Testis (tissue), 3 donors: ENCODE measurements around the gene CRIP2. TPM values are rescaled to one million over a fixed set of nuclear protein-coding genes. Genes with fewer than 3 reads are reported as not detected.

Source experiments
- DNase-seq: peaks from one replicate; pipeline ENCODE4 v3.0.0-alpha.2; 2019
- H3K27ac ChIP-seq, 2 donors: fragments of 200-600 bp; sonication (generic); one replicate each; pipeline ENCODE4 v1.5.1; 2019
- H3K27me3 ChIP-seq: fragments of 200-600 bp; sonication (generic); one replicate; pipeline ENCODE4 v1.5.1; 2019
- H3K36me3 ChIP-seq: fragments of 200-600 bp; sonication (generic); one replicate; pipeline ENCODE4 v1.5.1; 2017; ENCODE audit warnings: low read depth; ENCODE audit errors: missing control alignments
- H3K4me1 ChIP-seq: fragments of 200-600 bp; sonication (generic); one replicate; pipeline ENCODE4 v1.5.1; 2019
- H3K4me3 ChIP-seq, 2 donors: fragments of 200-600 bp; sonication (generic); one replicate each; pipeline ENCODE4 v1.5.1; 2017 to 2019
- H3K9me3 ChIP-seq: fragments of 200-600 bp; sonication (generic); one replicate; pipeline ENCODE4 v1.5.1; 2017
- CTCF ChIP-seq, 3 experiments: fragments of 450-650 bp in 2 of 3; fragments of 200-600 bp in 1 of 3; sonication (generic) in 1 of 3; IDR thresholded peaks; one replicate each; pipeline ENCODE4 v1.5.1; 2016 to 2019; ENCODE audit warnings: antibody characterized with exemption in 3 of 3, mild to moderate bottlenecking in 2 of 3, moderate library complexity in 1 of 3
- POLR2A ChIP-seq: fragments of 450-650 bp; IDR thresholded peaks from one replicate; pipeline ENCODE4 v1.6.1; 2017; ENCODE audit warnings: antibody characterized with exemption, mild to moderate bottlenecking, moderate library complexity
- WGBS, 2 donors: methylation state at CpG; one replicate each; pipeline ENCODE4 v1.1.5; 2018; 5-methylcytosine and 5-hydroxymethylcytosine counted together
- intact Hi-C: fragments of 100-400 bp; cut with DNase I; formaldehyde crosslinking; loops from one replicate; pipeline ENCODE4 v1.15.1; 2023; ENCODE audit warnings: low total_unique reads
- polyA plus RNA-seq: library from polyadenylated mRNA; stranded (reverse); fragments of 350-450 nt; fragmentation: Illumina TruSeq; extraction: RNeasy Lipid Tissue Mini Kit (QIAGEN cat#74804); gene quantifications from one replicate; pipeline ENCODE4 v1.2.3, GENCODE V29; 2014; ENCODE audit warnings: low read depth, low replicate concordance; ENCODE audit not compliant: insufficient read depth
- total RNA-seq, 2 donors: library from RNA; depleted of rRNA; stranded (reverse); fragments of >200 nt; gene quantifications; one replicate each; pipeline ENCODE4 v1.2.3, GENCODE V29; 2016

CRIP2 gene
- total and polyA plus RNA-seq, 3 donors from 2014 or later = 114 to 159 (median 121) TPM

- intact Hi-C loops = loop anchor here (5.0 kb wide), 1 partner anchor 115 kb away; no protein-coding TSS in a partner anchor
- H3K27ac ChIP-seq = peak overlapping the region in 1 of 2 donors; percentile 66
Observed at GRCh38 chr14:105487449-105487985, 12.9 kb downstream of the CRIP2 start.

GRCh38 chr14:105487986-105488777, 13.6 kb downstream of the CRIP2 start:
- no peak for DNase-seq
- WGBS, 2 donors = 72 to 83% methylated on average over 14 to 26 of the region's 26 CpGs
- TF ChIP-seq POLR2A (no peak), CTCF (IDR thresholded peaks at IDR 0.05) (no peak)
- Histone ChIP-seq H3K27ac (no peak overlapping the region), H3K4me1 (peaks cover 25% of the 10 kb centered on the region), H3K36me3 (no peaks in the 10 kb centered on the region), H3K4me3 (no peak overlapping the region), H3K27me3 (no peaks in the 10 kb centered on the region), H3K9me3 (no peaks in the 10 kb centered on the region)
- intact Hi-C loops = loop anchor here (5.0 kb wide), 1 partner anchor 116 kb away; no protein-coding TSS in a partner anchor

More at GRCh38 chr14:105487449-105487985, 12.9 kb downstream of the CRIP2 start:
- TF ChIP-seq CTCF (IDR thresholded peaks at IDR 0.05) = no peak
- no peak for TF ChIP-seq POLR2A
- Histone ChIP-seq H3K4me1 (peaks cover 28% of the 10 kb centered on the region), H3K36me3 (no peaks in the 10 kb centered on the region), H3K27me3 (no peaks in the 10 kb centered on the region), H3K4me3 (peak overlapping the region; percentile 21 to 45), H3K9me3 (no peaks in the 10 kb centered on the region)
- 7 to 40% methylated on average over 1 to 43 of the region's 48 CpGs for WGBS, 2 donors
- no peak for DNase-seq

GRCh38 chr14:105488781-105489541, 14.3 kb downstream of the CRIP2 start:
- H3K27me3 ChIP-seq = no peaks in the 10 kb centered on the region
- DNase-seq = no peak
- intact Hi-C loops = loop anchor here (5.0 kb wide), 1 partner anchor 117 kb away; no protein-coding TSS in a partner anchor
- H3K4me3 ChIP-seq = no peak overlapping the region
- no peaks in the 10 kb centered on the region for H3K36me3 ChIP-seq
- TF ChIP-seq CTCF (IDR thresholded peaks at IDR 0.05) (no peak), POLR2A (no peak)
- H3K4me1 ChIP-seq = peaks cover 25% of the 10 kb centered on the region
- H3K27ac ChIP-seq = peak overlapping the region; percentile 79 to 90
- WGBS, 2 donors = 69 to 74% methylated on average over 20 of the region's 20 CpGs
- no peaks in the 10 kb centered on the region for H3K9me3 ChIP-seq

GRCh38 chr14:105489542-105490266, 15.1 kb downstream of the CRIP2 start:
- peak; percentile 38 to 64 (median 51) for TF ChIP-seq CTCF (IDR thresholded peaks at IDR 0.05)
- no peak for TF ChIP-seq POLR2A
- no peaks in the 10 kb centered on the region for H3K27me3 ChIP-seq
- WGBS, 2 donors = 1 to 2% methylated on average over 23 to 44 of the region's 44 CpGs
- intact Hi-C loops = loop anchor here (5.0 kb wide), 1 partner anchor 117 kb away; no protein-coding TSS in a partner anchor
- H3K4me1 ChIP-seq = peaks cover 25% of the 10 kb centered on the region
- peak overlapping the region; percentile 68 to 76 for H3K4me3 ChIP-seq
- DNase-seq = peak; percentile 90
- H3K36me3 ChIP-seq = no peaks in the 10 kb centered on the region
- H3K9me3 ChIP-seq = no peaks in the 10 kb centered on the region
- H3K27ac ChIP-seq = peak overlapping the region; percentile 79 to 90
